Activated naive CD4-positive, alpha-beta T cell treated with anti-CD3 and anti-CD28 coated beads, Interleukin-2, amount 50 U/mL, for 24 hours (primary cell): ENCODE results near the gene CD74.
"Not testable (repeated sequence)": the region's sequence is repeated elsewhere in the genome, so short reads cannot be mapped to it uniquely, and the experiment has no call there.

Experiments
- H3K27ac Mint-ChIP-seq: one replicate; pipeline ENCODE4 v1.8.0; 2021; ENCODE audit warnings: mild to moderate bottlenecking, mixed read lengths
- H3K27me3 Mint-ChIP-seq: one replicate; pipeline ENCODE4 v1.8.0; 2021; ENCODE audit warnings: mixed read lengths
- H3K36me3 Mint-ChIP-seq: one replicate; pipeline ENCODE4 v1.8.0; 2021; ENCODE audit warnings: mixed read lengths
- H3K4me1 Mint-ChIP-seq: one replicate; pipeline ENCODE4 v1.8.0; 2021; ENCODE audit warnings: mixed read lengths
- H3K4me3 Mint-ChIP-seq: one replicate; pipeline ENCODE4 v1.8.0; 2021; ENCODE audit warnings: mild to moderate bottlenecking, mixed read lengths
- H3K9me3 Mint-ChIP-seq: one replicate; pipeline ENCODE4 v1.8.0; 2021; ENCODE audit warnings: mixed read lengths

CD74 gene

DNA sequence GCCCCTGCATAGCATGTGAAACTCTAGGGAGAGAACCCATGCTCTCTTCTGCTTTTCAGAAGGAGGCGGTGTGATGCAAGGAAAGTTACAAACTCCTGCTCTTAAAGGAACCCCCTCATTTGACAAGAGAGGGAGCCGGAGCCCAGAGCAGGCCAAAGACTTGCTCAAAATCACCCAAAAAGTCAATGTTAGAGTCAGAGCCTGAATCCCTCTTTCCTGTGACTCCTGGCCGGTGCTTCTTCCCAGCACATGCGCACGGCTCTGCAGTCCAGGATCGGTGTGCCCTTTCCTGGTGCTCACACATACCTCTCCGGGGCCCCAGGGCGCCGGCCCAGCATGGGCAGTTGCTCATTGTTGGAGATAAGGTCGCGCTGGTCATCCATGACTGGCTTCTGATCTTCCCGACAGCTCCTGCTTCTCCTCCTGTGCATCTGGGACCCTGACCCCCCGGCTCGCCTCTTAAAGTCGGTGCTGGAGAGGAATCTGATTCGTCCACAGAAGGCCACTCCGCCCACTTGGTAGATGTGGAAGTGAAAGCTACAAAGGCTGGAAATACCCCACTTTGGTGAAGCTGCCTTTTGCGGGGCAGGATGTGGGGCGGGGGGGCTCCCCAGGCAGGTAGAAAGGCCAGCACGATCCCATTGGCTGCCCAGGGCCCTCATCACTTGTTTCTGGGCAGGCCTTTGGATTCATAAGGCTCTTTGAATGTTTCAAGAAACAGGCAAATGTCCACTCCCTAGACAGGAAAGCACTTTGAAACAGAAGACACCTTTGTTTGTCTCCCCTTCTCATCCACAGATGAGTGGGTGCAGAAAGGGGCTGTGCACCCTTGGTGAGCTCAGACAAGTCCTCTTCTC is at the start of gene CD74:
Gene CD74, minus strand, starts transcription at position 592 of the 857 bp plus-strand sequence. Its CDS starts 161 bp downstream, at position 431.
- Mint-ChIP-seq H3K27ac (peak within 1 kb of the TSS; percentile 96), H3K9me3 (no peaks in the 10 kb centered on the region), H3K36me3 (peaks cover 2% of the 10 kb centered on the region), H3K27me3 (no peaks in the 10 kb centered on the region), H3K4me1 (peaks cover 42% of the 10 kb centered on the region), H3K4me3 (peak within 1 kb of the TSS; percentile 96)

GRCh38 chr5:150461231-150461630 is 48.5 kb upstream of the CD74 start:
- H3K36me3 Mint-ChIP-seq, result no peaks in the 10 kb centered on the region
- no peak overlapping the region for H3K27ac Mint-ChIP-seq
- H3K27me3 Mint-ChIP-seq, result no peaks in the 10 kb centered on the region
- H3K9me3 Mint-ChIP-seq, result no peaks in the 10 kb centered on the region
- H3K4me3 Mint-ChIP-seq, result no peak overlapping the region
- H3K4me1 Mint-ChIP-seq, result peaks cover 41% of the 10 kb centered on the region

- peak overlapping the region; percentile 77 for H3K27ac Mint-ChIP-seq
- H3K27me3 Mint-ChIP-seq, result no peaks in the 10 kb centered on the region
- H3K4me3 Mint-ChIP-seq, result no peak overlapping the region
- H3K4me1 Mint-ChIP-seq, result peaks cover 41% of the 10 kb centered on the region
- H3K9me3 Mint-ChIP-seq, result no peaks in the 10 kb centered on the region
- no peaks in the 10 kb centered on the region for H3K36me3 Mint-ChIP-seq
Measured at GRCh38 chr5:150460781-150461180, 48.1 kb upstream of the CD74 start.

DNA sequence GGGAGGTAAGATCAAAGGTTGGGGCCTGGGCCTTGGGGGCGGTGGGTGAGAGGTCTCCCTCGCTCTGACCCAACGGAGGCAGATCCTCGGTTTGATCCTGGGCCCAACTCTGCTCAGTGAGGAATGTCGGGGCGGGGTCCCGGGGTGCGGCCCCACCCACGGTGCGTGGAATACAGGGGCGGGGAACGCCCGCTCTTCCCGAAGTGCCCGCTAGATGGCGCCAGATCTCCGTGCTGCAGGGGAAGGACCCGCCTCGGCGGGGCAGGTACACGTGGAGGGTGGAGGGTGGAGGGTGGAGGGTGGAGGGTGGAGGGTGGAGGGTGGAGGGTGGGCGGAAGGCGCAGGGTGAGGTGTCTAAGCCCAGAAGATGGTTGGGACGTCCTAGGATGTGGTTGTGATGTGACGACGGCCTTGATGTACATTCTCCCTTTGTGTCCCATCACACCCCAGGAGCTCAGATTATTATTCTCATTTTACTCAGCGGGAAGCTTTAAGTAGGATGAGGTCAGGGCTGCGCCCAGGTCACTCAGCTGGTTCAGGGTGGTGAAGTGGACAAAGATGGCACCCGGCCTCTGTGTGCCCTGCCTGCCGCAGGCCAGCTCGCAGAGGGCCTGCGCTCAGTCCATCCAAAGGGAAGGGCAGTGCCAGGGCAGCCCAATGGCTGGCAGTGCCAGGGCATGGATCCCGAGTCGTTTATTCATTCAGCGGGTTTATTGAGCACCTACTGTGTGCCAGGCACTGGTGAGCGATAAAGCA is 46.3 kb upstream of the CD74 start:
- H3K4me3 Mint-ChIP-seq, result no peak overlapping the region
- no peaks in the 10 kb centered on the region for H3K36me3 Mint-ChIP-seq
- no peaks in the 10 kb centered on the region for H3K27me3 Mint-ChIP-seq
- peaks cover 41% of the 10 kb centered on the region for H3K4me1 Mint-ChIP-seq
- H3K27ac Mint-ChIP-seq, result peak overlapping the region; percentile 80
- no peaks in the 10 kb centered on the region for H3K9me3 Mint-ChIP-seq

- Mint-ChIP-seq H3K27me3 (no peaks in the 10 kb centered on the region), H3K27ac (peak overlapping the region; percentile 90), H3K36me3 (no peaks in the 10 kb centered on the region), H3K9me3 (no peaks in the 10 kb centered on the region), H3K4me3 (peak overlapping the region; percentile 66), H3K4me1 (peaks cover 41% of the 10 kb centered on the region)
Measured at GRCh38 chr5:150457562-150458240, 45.0 kb upstream of the CD74 start.

- no peaks in the 10 kb centered on the region for H3K27me3 Mint-ChIP-seq
- peaks cover 41% of the 10 kb centered on the region for H3K4me1 Mint-ChIP-seq
- peak overlapping the region; percentile 49 for H3K4me3 Mint-ChIP-seq
- no peaks in the 10 kb centered on the region for H3K9me3 Mint-ChIP-seq
- no peaks in the 10 kb centered on the region for H3K36me3 Mint-ChIP-seq
- H3K27ac Mint-ChIP-seq, result peak overlapping the region; percentile 90
Measured at GRCh38 chr5:150457121-150457520, 44.4 kb upstream of the CD74 start.

- Mint-ChIP-seq H3K27me3 (no peaks in the 10 kb centered on the region), H3K36me3 (no peaks in the 10 kb centered on the region), H3K27ac (no peak overlapping the region), H3K4me1 (peaks cover 27% of the 10 kb centered on the region), H3K9me3 (no peaks in the 10 kb centered on the region), H3K4me3 (no peak overlapping the region)
Measured at GRCh38 chr5:150454492-150455229, 42.0 kb upstream of the CD74 start.

GRCh38 chr5:150454027-150454426 is 41.3 kb upstream of the CD74 start:
- H3K9me3 Mint-ChIP-seq, H3K27ac Mint-ChIP-seq, H3K4me3 Mint-ChIP-seq, H3K36me3 Mint-ChIP-seq, H3K27me3 Mint-ChIP-seq: not testable (repeated sequence)
- H3K4me1 Mint-ChIP-seq, result peaks cover 21% of the 10 kb centered on the region

- H3K4me1 Mint-ChIP-seq, result peaks cover 17% of the 10 kb centered on the region
- H3K27ac Mint-ChIP-seq, result no peak overlapping the region
- no peaks in the 10 kb centered on the region for H3K9me3 Mint-ChIP-seq
- H3K36me3 Mint-ChIP-seq, result peaks cover 14% of the 10 kb centered on the region
- no peaks in the 10 kb centered on the region for H3K27me3 Mint-ChIP-seq
- no peak overlapping the region for H3K4me3 Mint-ChIP-seq
Measured at GRCh38 chr5:150452914-150453313, 40.2 kb upstream of the CD74 start.

- Mint-ChIP-seq H3K4me1 (peaks cover 15% of the 10 kb centered on the region), H3K27ac (no peak overlapping the region), H3K4me3 (no peak overlapping the region), H3K36me3 (peaks cover 26% of the 10 kb centered on the region), H3K9me3 (no peaks in the 10 kb centered on the region), H3K27me3 (no peaks in the 10 kb centered on the region)
Measured at GRCh38 chr5:150451594-150451993, 38.9 kb upstream of the CD74 start.

- Mint-ChIP-seq H3K27ac (peak within 1 kb of the TSS; percentile 100), H3K27me3 (no peaks in the 10 kb centered on the region), H3K9me3 (no peaks in the 10 kb centered on the region), H3K36me3 (peaks cover 35% of the 10 kb centered on the region), H3K4me1 (peaks cover 28% of the 10 kb centered on the region), H3K4me3 (peak within 1 kb of the TSS; percentile 98)
Measured at GRCh38 chr5:150449517-150450339, 37.0 kb upstream of the CD74 start, which contains the start of gene RPS14. Gene RPS14, minus strand, starts transcription at chr5:150449739. Its CDS starts 2,006 bp downstream, at chr5:150447733.

GRCh38 chr5:150448952-150449516 is 36.3 kb upstream of the CD74 start:
- Mint-ChIP-seq H3K4me1 (peaks cover 28% of the 10 kb centered on the region), H3K36me3 (peaks cover 35% of the 10 kb centered on the region), H3K27ac (peak overlapping the region; percentile 100), H3K9me3 (no peaks in the 10 kb centered on the region), H3K27me3 (no peaks in the 10 kb centered on the region), H3K4me3 (peak overlapping the region; percentile 98)

- Mint-ChIP-seq H3K27me3 (no peaks in the 10 kb centered on the region), H3K4me1 (peaks cover 33% of the 10 kb centered on the region), H3K27ac (peak overlapping the region; percentile 100), H3K9me3 (no peaks in the 10 kb centered on the region), H3K36me3 (peaks cover 39% of the 10 kb centered on the region), H3K4me3 (peak overlapping the region; percentile 98)
Measured at GRCh38 chr5:150448334-150448733, 35.6 kb upstream of the CD74 start.

DNA sequence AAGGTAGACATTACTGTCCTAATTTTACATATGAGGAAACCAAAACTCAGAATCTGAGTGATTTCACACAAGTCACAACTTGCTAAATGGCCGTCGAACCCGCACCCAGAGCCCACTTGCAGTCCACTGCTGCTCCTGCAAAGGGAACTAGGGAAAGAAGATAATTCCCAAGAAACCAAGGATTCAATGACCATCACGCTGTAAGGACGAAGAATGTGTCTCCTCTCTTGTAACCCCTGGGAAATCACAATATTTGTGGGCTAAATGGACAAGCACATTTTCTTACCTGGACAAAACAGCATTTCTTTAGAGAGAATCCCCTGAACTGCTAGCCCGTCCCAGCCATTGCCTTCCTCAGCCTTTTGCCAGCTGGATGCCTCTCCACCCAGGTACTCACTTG is 34.5 kb upstream of the CD74 start:
- Mint-ChIP-seq H3K27me3 (no peaks in the 10 kb centered on the region), H3K27ac (peak overlapping the region; percentile 100), H3K4me3 (peak overlapping the region; percentile 98), H3K4me1 (peaks cover 36% of the 10 kb centered on the region), H3K36me3 (peaks cover 40% of the 10 kb centered on the region), H3K9me3 (no peaks in the 10 kb centered on the region)
